HepG2 (cell line): ENCODE measurements around the gene ZMYND10. TPM values are rescaled to one million over a fixed set of nuclear protein-coding genes. Genes with fewer than 3 reads are reported as not detected.

Experiments
- KLF12 ChIP-seq: sonication (generic); formaldehyde crosslinking; IDR thresholded peaks from 2 replicates; pipeline ENCODE4 v1.4.0; 2020; ENCODE audit warnings: missing genetic modification reagents, borderline replicate concordance
- SP2 ChIP-seq: sonication (generic); formaldehyde crosslinking; IDR thresholded peaks from 2 replicates; pipeline ENCODE4 v1.5.1; 2020; ENCODE audit warnings: mild to moderate bottlenecking, missing genetic modification reagents
- ZC3H13 ChIP-seq: sonication (generic); formaldehyde crosslinking; IDR thresholded peaks from 2 replicates; pipeline ENCODE4 v1.8.1; 2023; ENCODE audit warnings: mild to moderate bottlenecking, missing genetic modification reagents, moderate library complexity
- ZMYM3 ChIP-seq: sonication (generic); formaldehyde crosslinking; IDR thresholded peaks from 2 replicates; pipeline ENCODE4 v1.5.1; 2020; ENCODE audit warnings: mild to moderate bottlenecking, missing genetic modification reagents
- polyA plus RNA-seq, 8 experiments: library from polyadenylated mRNA; depleted of rRNA in 3 of 8; stranded (reverse) in 7 of 8; unstranded in 1 of 8; fragments of >200 nt; fragmentation: Illumina TruSeq in 4 of 8; extraction: Trizol in 4 of 8; gene quantifications; 2 replicates each; pipeline versions ENCODE4 v1.2.1 to v1.2.3, GENCODE V29; 2011 to 2016; ENCODE audit warnings: low read depth in 4 of 8, missing spikeins in 1 of 8, mixed read lengths in 1 of 8; ENCODE audit not compliant: insufficient read depth in 1 of 8
- total RNA-seq, 5 experiments: library from RNA; depleted of rRNA; stranded (reverse); fragments of >200 nt; fragmentation: Illumina TruSeq; extraction: Trizol; gene quantifications; 2 replicates each; pipeline ENCODE4 v1.2.3, GENCODE V29; 2016; ENCODE audit warnings: low read depth in 1 of 5
- TF ChIP-seq, protein P1 (sequence below): sonication (generic); formaldehyde crosslinking; IDR thresholded peaks from 2 replicates; pipeline ENCODE4 v1.4.0; 2020; ENCODE audit warnings: missing genetic modification reagents, borderline replicate concordance

ZMYND10 gene
- total and polyA plus RNA-seq, 2 of the 13 experiments (the other 11 are each of a cell fraction or from before 2014, with no cell fraction given): 0.60 to 0.74 TPM

DNA sequence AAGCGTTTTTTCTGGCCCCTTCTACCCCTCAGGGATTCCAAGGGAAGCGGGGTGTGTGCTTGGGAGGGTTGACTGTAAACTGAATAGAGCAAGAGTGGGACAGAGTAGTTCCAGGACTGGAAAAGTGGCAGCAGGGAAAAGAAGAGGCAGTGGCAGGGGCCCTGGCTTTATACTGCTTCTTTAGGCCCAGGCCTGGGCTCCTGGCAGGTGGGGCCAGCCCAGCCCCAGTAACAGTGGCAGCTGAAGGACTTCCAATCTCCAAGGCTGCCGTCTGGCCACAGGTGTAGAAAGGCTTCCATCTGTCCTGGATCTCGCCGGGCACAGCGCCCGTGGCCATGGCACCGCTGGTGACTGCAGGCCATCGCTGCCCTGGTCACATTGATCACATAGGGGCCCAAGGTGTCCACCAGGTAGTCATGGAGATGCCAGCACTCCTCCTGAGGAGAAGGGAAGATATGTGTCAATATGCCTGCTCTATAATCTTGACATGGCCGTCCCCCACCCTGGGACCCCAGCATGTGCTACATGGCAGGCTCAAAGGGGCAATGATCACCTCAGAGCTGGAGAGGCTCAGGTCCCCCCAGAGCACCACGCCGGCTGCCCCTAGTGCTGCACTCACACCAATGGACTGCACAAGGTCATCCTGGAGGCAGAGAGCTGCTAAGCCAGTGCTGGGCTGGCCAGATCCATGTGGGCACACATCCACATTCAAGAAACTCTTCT lies 52.3 kb downstream of the ZMYND10 start (continued):
- TF ChIP-seq, protein P1, sequence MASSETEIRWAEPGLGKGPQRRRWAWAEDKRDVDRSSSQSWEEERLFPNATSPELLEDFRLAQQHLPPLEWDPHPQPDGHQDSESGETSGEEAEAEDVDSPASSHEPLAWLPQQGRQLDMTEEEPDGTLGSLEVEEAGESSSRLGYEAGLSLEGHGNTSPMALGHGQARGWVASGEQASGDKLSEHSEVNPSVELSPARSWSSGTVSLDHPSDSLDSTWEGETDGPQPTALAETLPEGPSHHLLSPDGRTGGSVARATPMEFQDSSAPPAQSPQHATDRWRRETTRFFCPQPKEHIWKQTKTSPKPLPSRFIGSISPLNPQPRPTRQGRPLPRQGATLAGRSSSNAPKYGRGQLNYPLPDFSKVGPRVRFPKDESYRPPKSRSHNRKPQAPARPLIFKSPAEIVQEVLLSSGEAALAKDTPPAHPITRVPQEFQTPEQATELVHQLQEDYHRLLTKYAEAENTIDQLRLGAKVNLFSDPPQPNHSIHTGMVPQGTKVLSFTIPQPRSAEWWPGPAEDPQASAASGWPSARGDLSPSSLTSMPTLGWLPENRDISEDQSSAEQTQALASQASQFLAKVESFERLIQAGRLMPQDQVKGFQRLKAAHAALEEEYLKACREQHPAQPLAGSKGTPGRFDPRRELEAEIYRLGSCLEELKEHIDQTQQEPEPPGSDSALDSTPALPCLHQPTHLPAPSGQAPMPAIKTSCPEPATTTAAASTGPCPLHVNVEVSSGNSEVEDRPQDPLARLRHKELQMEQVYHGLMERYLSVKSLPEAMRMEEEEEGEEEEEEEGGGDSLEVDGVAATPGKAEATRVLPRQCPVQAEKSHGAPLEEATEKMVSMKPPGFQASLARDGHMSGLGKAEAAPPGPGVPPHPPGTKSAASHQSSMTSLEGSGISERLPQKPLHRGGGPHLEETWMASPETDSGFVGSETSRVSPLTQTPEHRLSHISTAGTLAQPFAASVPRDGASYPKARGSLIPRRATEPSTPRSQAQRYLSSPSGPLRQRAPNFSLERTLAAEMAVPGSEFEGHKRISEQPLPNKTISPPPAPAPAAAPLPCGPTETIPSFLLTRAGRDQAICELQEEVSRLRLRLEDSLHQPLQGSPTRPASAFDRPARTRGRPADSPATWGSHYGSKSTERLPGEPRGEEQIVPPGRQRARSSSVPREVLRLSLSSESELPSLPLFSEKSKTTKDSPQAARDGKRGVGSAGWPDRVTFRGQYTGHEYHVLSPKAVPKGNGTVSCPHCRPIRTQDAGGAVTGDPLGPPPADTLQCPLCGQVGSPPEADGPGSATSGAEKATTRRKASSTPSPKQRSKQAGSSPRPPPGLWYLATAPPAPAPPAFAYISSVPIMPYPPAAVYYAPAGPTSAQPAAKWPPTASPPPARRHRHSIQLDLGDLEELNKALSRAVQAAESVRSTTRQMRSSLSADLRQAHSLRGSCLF (CRISPR knock-in tag): no peak
- TF ChIP-seq KLF12 (CRISPR knock-in tag): no peak
- TF ChIP-seq ZMYM3 (CRISPR knock-in tag): no peak
- no peak for TF ChIP-seq SP2 (CRISPR knock-in tag)
- 0 out of 2 replicates have a peak, but pooled peaks have one; percentile 22 for TF ChIP-seq ZC3H13 (CRISPR knock-in tag)
